Activated naive CD4-positive, alpha-beta T cell treated with anti-CD3 and anti-CD28 coated beads, Interleukin-2, amount 50 U/mL, for 72 hours (primary cell): ENCODE data around the gene SPTBN4. TPM values are rescaled to one million over a fixed set of nuclear protein-coding genes. Genes with fewer than 3 reads are reported as not detected.

ENCODE experiments used
- ATAC-seq, 2 donors: fragments of 150-1000 bp; cut with Tn5 transposase; 2 replicates each; pipeline ENCODE4 v1.10.0; 2021; ENCODE audit warnings: mild to moderate bottlenecking in 2 of 2, moderate library complexity in 2 of 2
- DNase-seq, 2 donors: peaks; one replicate each; pipeline ENCODE4 v3.0.0; 2021 to 2022; ENCODE audit warnings: low spot score in 2 of 2
- H3K27ac Mint-ChIP-seq, 2 donors: one replicate each; pipeline ENCODE4 v1.8.0; 2022; ENCODE audit warnings: mild to moderate bottlenecking in 2 of 2, mixed read lengths in 2 of 2
- H3K36me3 Mint-ChIP-seq, 2 donors: one replicate each; pipeline ENCODE4 v1.8.0; 2022; ENCODE audit warnings: mixed read lengths in 2 of 2
- H3K9me3 Mint-ChIP-seq, 2 donors: one replicate each; pipeline ENCODE4 v1.8.0; 2022; ENCODE audit warnings: mixed read lengths in 2 of 2
- total RNA-seq, 2 donors: library from RNA; stranded (reverse); gene quantifications; one replicate each; pipeline ENCODE4 v1.2.3, GENCODE V29; 2022

The SPTBN4 gene
- total RNA-seq, 2 donors from 2014 or later: 3.7 to 4.2 TPM

DNA sequence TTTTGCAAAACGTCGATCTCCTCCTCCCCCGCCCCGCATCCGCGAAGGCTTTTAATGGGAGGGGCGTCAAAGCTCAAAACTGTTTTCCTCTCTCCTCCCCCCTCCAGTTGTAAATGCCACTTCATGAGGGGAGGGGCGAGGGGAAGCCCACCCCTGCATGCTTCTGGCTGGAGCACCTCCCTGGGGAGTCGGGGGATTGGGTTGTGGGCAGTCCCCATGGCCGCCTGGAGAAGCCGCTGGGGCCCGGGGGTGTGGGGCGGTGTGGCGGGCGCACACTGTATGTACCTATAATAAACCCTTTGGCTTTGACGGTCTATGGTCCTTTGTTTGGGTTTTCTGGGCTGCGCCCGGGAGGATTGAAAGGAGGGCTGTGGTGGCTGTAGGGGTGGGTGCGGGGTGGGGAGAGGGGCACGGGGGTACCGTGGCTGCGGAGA lies 109.4 kb downstream of the SPTBN4 start:
- no peaks in the 10 kb centered on the region for H3K9me3 Mint-ChIP-seq
- peak overlapping the region; percentile 72 to 86 for H3K27ac Mint-ChIP-seq
- DNase-seq (no peak), ATAC-seq (peak; percentile 43 to 49)
- peaks cover 15 to 18% of the 10 kb centered on the region in 2 donors for H3K36me3 Mint-ChIP-seq

GRCh38 chr19:40576585-40577451 lies 110.0 kb downstream of the SPTBN4 start, which contains the start of gene SHKBP1:
TSS of gene SHKBP1 (plus strand) at chr19:40576873. CDS start at chr19:40576900, 27 bp downstream.
- H3K9me3 Mint-ChIP-seq: no peaks in the 10 kb centered on the region
- H3K27ac Mint-ChIP-seq: peak within 1 kb of the TSS; percentile 72 to 86
- peak; percentile 100 for ATAC-seq
- DNase-seq: peak; percentile 95
- H3K36me3 Mint-ChIP-seq: peaks cover 15 to 18% of the 10 kb centered on the region in 2 donors

GRCh38 chr19:40578442-40578908 lies 111.7 kb downstream of the SPTBN4 start:
- ATAC-seq (no peak), DNase-seq (no peak)
- peaks cover 15 to 18% of the 10 kb centered on the region in 2 donors for H3K36me3 Mint-ChIP-seq
- H3K27ac Mint-ChIP-seq: peak overlapping the region in 1 of 2 donors; percentile 89
- H3K9me3 Mint-ChIP-seq: no peaks in the 10 kb centered on the region

GRCh38 chr19:40580619-40581018 lies 113.8 kb downstream of the SPTBN4 start:
- no peak overlapping the region for H3K27ac Mint-ChIP-seq

GRCh38 chr19:40581531-40581930 lies 114.7 kb downstream of the SPTBN4 start:
- ATAC-seq (no peak), DNase-seq (no peak)
- H3K27ac Mint-ChIP-seq: no peak overlapping the region
- H3K36me3 Mint-ChIP-seq: peaks cover 15 to 18% of the 10 kb centered on the region in 2 donors
- no peaks in the 10 kb centered on the region for H3K9me3 Mint-ChIP-seq

More at GRCh38 chr19:40580619-40581018, 113.8 kb downstream of the SPTBN4 start:
- ATAC-seq: no peak
- DNase-seq: no peak
- H3K9me3 Mint-ChIP-seq: no peaks in the 10 kb centered on the region
- peaks cover 15 to 18% of the 10 kb centered on the region in 2 donors for H3K36me3 Mint-ChIP-seq

DNA sequence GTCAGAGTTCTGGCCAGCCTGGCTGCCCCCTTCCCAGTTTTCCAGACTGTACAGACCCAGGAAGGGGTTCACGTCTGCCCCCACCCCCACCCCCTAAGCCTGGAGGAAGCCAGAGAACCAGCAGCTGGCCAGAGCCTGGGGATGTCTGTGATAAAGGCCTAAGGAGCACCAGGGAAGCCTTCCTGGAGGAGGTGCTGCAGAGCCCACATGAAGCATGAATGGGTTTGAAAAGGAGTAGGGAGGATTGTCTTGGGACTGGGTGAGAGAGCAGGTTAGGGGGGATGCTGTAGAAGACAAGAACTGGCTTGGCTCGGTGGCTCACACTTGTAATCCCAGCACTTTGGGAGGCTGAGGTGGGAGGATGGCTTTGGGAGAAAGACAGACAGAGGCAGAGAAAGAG lies 115.7 kb downstream of the SPTBN4 start:
- ATAC-seq (no peak), DNase-seq (no peak)
- H3K27ac Mint-ChIP-seq: peak overlapping the region; percentile 36 to 37
- no peaks in the 10 kb centered on the region for H3K9me3 Mint-ChIP-seq
- H3K36me3 Mint-ChIP-seq: peaks cover 15 to 18% of the 10 kb centered on the region in 2 donors

GRCh38 chr19:40583283-40583682 lies 116.5 kb downstream of the SPTBN4 start:
- Mint-ChIP-seq H3K36me3 (peaks cover 8 to 11% of the 10 kb centered on the region in 2 donors), H3K27ac (no peak overlapping the region)
- no peak for ATAC-seq

GRCh38 chr19:40584007-40584406 lies 117.2 kb downstream of the SPTBN4 start:
- Mint-ChIP-seq H3K9me3 (no peaks in the 10 kb centered on the region), H3K36me3 (peaks cover 6 to 8% of the 10 kb centered on the region in 2 donors), H3K27ac (no peak overlapping the region)
- ATAC-seq (no peak), DNase-seq (no peak)

More at GRCh38 chr19:40583283-40583682, 116.5 kb downstream of the SPTBN4 start:
- no peak for DNase-seq
- H3K9me3 Mint-ChIP-seq: no peaks in the 10 kb centered on the region

- DNase-seq (no peak), ATAC-seq (no peak)
- peak overlapping the region; percentile 2 to 19 for H3K27ac Mint-ChIP-seq
- H3K9me3 Mint-ChIP-seq: no peaks in the 10 kb centered on the region
- peaks cover 4 to 6% of the 10 kb centered on the region in 2 donors for H3K36me3 Mint-ChIP-seq
Measured at GRCh38 chr19:40585241-40585981, 118.6 kb downstream of the SPTBN4 start.

DNA sequence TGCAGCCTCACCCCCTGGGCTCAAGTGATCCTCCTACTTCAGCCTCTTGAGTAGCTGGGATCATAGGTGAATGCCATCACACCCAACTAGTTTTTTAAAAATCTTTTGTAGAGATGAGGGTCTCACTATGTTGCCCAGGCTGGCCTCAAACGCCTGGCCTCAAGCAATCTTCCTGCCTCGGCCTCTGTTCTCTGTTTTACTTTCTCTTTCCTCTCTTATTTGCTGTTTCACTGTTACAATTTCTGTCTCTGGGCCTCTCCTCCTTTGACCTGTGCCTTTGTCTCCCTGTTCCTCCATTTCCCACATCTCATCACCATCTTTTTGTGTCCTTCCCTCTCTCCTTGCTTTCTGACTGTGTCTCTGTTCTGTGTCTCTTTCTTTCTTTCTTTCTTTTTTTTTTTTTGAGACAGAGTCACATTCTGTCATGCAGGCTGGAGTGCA lies 119.2 kb downstream of the SPTBN4 start:
- ATAC-seq (no peak), DNase-seq (no peak)
- Mint-ChIP-seq H3K36me3 (peaks cover 0 to 2% of the 10 kb centered on the region in 2 donors), H3K9me3 (no peaks in the 10 kb centered on the region), H3K27ac (peak overlapping the region; percentile 2 to 19)

- ATAC-seq: no peak
- no peak for DNase-seq
- Mint-ChIP-seq H3K9me3 (no peaks in the 10 kb centered on the region), H3K27ac (peak overlapping the region; percentile 19 to 69), H3K36me3 (no peaks in the 10 kb centered on the region)
Measured at GRCh38 chr19:40586611-40587010, 119.8 kb downstream of the SPTBN4 start.

DNA sequence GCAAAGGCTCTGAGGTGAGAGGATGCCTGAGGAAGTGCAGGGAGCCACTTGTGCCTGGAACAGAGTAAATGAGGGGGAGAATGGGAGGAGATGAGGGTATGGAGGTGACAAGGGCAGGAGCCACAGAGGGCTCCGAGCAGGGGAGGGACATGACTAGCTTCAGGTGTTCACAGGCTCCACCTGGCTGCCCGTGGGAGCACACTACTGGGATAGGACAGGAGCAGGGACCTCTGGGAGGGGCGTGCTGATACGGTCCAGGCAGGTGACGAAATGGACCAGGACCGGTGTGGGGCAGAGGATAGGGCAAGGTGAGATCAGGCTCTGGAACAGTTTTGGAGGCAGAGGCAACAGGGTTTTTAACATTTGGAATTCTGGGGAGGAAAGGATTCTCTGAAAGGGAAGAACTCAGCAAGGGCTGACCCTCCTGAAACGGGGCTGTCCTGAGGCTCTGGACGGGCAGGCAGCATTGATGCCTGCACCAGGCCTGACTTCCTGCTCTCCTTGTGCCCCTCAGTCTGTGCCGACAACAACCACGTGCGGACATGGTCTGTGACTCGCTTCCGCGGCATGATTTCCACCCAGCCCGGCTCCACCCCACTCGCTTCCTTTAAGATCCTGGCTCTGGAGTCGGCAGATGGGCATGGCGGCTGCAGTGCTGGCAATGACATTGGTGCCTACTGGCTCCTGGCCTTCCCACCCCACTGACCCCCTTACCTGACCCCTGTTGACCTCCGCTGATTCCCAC lies 121.5 kb downstream of the SPTBN4 start:
- no peak for DNase-seq
- no peaks in the 10 kb centered on the region for H3K9me3 Mint-ChIP-seq
- H3K27ac Mint-ChIP-seq: peak overlapping the region in 1 of 2 donors; percentile 88
- no peak for ATAC-seq
- no peaks in the 10 kb centered on the region for H3K36me3 Mint-ChIP-seq

- H3K27ac Mint-ChIP-seq: peak overlapping the region in 1 of 2 donors; percentile 79
- ATAC-seq: no peak
Measured at GRCh38 chr19:40588926-40589569, 122.2 kb downstream of the SPTBN4 start.

DNA sequence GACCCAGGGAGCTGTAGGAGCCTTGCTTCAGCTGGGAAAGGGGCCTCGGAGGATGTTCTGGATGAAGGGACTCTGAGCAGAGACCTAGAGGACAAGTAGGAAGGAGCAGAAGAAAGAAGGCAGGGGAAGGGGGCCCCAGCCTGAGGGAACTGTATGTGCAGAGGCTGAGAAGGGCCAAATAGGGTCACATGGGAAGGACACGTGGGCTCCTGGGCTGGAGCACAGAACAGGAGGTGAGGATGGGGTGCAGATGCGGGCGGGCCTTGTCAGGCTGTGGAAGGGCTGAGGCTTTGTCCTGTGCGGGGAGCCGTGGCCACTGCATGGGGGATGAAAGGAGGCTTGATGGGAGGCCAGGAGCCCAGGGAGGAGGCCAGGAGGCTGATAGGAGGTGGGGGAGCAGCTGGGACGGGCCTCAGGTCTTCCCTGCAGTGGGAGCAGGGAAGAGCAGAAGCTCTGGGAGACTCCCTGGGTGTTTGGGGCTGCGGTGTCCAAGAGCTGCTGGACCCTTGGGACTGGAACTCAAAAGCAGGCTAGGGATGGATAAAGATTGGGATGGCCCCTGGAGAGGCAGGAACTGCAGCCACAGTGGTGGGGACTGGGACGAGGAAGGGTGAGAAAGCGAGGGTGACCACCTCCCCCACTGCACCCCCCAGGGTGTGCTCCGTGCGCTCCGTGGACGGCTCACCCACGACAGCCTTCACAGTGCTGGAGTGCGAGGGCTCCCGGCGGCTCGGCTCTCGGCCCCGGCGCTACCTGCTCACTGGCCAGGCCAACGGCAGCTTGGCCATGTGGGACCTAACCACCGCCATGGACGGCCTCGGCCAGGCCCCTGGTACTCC lies 123.0 kb downstream of the SPTBN4 start:
- H3K36me3 Mint-ChIP-seq: no peaks in the 10 kb centered on the region
- peak overlapping the region in 1 of 2 donors; percentile 79 for H3K27ac Mint-ChIP-seq
- DNase-seq (no peak), ATAC-seq (no peak)
- H3K9me3 Mint-ChIP-seq: no peaks in the 10 kb centered on the region

More at GRCh38 chr19:40588926-40589569, 122.2 kb downstream of the SPTBN4 start:
- H3K9me3 Mint-ChIP-seq: no peaks in the 10 kb centered on the region
- DNase-seq: no peak
- no peaks in the 10 kb centered on the region for H3K36me3 Mint-ChIP-seq
